ENCODE measurements around the gene JAK1. TPM values are rescaled to one million over a fixed set of nuclear protein-coding genes. Genes with fewer than 3 reads are reported as not detected.

JAK1 gene
- total and polyA plus RNA-seq, 2 donors (not counting 3 experiments of a cell fraction or from before 2014, with no cell fraction given): 68.8 to 177 TPM

DNA sequence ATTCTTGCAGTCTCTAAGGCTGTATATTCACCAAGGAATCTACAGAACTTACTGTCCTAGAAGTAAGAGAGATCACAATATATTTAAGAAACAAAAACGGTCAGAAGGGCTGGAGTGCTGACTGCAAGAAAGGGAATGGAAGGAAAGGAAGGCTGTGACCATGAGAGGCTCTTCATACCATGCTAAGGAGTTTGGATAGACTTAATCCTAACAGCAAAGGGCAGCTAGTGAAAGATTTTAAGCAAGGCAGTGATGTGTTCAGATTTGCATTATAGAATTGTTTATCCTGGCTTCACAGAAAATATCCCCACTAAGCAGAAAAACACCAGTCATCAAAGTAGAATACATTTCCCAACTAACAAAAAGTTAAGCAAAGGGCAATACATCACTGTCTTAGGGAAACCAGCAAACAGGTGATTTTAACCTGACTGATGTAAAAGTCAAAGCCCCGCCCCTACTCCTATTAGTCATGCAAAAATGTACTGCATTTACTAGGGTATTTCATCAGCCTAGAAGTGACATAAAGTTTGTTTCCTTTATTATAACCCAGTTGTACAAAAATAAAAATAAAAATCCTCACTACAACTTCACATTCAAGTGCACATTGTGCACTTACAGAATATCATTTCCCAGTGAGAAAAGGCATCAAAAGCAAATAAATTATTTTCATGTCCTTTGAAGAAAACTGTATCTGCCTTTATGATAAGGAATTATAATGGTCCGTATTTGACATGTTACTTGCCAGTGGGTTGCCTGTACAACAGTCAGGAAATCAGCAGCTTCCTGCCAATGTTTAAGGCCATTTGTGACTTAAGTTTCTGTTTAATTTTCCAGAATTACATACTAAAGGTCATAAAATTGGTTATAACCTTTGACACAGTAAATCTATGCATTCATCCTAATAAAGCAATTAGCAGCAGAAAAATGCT lies 17.2 kb downstream of the JAK1 start:
- H3K4me1 ChIP-seq (ENCODE audit: control insufficient read depth, extremely low read depth, insufficient read depth, low read length): peaks cover 27% of the 10 kb centered on the region
- intact Hi-C loops (cut with micrococcal nuclease): no loop called here
- H3K27ac ChIP-seq (ENCODE audit: insufficient read depth, low read depth, low read length): peak overlapping the region; percentile 19
- no peaks in the 10 kb centered on the region for H3K36me3 ChIP-seq (ENCODE audit: control insufficient read depth in 2 of 2, extremely low read depth in 1 of 2, insufficient read depth in 2 of 2, low read length in 2 of 2)
- FAIRE-seq: peak; percentile 73
- BruUV-seq (replicated peaks): no TSS peak
- no peak overlapping the region for H2AFZ ChIP-seq (ENCODE audit: low read depth, low read length)
- POLR2A ChIA-PET: no interaction called here
- H3K9me3 ChIP-seq (replicated peaks; ENCODE audit: control insufficient read depth, insufficient read depth, low read length): no peaks in the 10 kb centered on the region
- no peaks in the 10 kb centered on the region for H3K27me3 ChIP-seq (ENCODE audit: control insufficient read depth in 2 of 2, insufficient read depth in 2 of 2, low read length in 2 of 2)
- TF ChIP-seq POLR2A (IDR thresholded peaks at IDR 0.05; ENCODE audit: low read depth, low read length) (no peak), GATA2 (IDR thresholded peaks at IDR 0.05; ENCODE audit: insufficient read depth, insufficient read length, low read depth, low read length) (no peak), EZH2 (IDR thresholded peaks at IDR 0.05; ENCODE audit: borderline replicate concordance, low read depth, low read length, severe bottlenecking) (no peak), FOS (IDR thresholded peaks at IDR 0.05; ENCODE audit: borderline replicate concordance, insufficient read depth, low read length) (no peak), MYC (IDR thresholded peaks at IDR 0.05; ENCODE audit: low read depth, low read length) (no peak), JUN (IDR thresholded peaks at IDR 0.05; ENCODE audit: borderline replicate concordance, insufficient read depth, insufficient read length, low read depth) (no peak), POLR2AphosphoS5 (IDR thresholded peaks at IDR 0.05; ENCODE audit: insufficient read depth, low read depth, low read length) (no peak)
- TF ChIP-seq, protein P1, sequence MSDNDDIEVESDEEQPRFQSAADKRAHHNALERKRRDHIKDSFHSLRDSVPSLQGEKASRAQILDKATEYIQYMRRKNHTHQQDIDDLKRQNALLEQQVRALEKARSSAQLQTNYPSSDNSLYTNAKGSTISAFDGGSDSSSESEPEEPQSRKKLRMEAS (IDR thresholded peaks at IDR 0.05; ENCODE audit: insufficient read depth, insufficient read length): no peak
- TF ChIP-seq, protein P2, sequence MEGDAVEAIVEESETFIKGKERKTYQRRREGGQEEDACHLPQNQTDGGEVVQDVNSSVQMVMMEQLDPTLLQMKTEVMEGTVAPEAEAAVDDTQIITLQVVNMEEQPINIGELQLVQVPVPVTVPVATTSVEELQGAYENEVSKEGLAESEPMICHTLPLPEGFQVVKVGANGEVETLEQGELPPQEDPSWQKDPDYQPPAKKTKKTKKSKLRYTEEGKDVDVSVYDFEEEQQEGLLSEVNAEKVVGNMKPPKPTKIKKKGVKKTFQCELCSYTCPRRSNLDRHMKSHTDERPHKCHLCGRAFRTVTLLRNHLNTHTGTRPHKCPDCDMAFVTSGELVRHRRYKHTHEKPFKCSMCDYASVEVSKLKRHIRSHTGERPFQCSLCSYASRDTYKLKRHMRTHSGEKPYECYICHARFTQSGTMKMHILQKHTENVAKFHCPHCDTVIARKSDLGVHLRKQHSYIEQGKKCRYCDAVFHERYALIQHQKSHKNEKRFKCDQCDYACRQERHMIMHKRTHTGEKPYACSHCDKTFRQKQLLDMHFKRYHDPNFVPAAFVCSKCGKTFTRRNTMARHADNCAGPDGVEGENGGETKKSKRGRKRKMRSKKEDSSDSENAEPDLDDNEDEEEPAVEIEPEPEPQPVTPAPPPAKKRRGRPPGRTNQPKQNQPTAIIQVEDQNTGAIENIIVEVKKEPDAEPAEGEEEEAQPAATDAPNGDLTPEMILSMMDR (IDR thresholded peaks at IDR 0.05; ENCODE audit: extremely low read depth in 1 of 2, insufficient read depth in 1 of 2, low read depth in 1 of 2, low read length in 2 of 2): no peak
- H3K4me3 ChIP-seq (replicated peaks in 1 of 3; ENCODE audit: insufficient read depth in 1 of 3, low read depth in 1 of 3, low read length in 3 of 3): no peak overlapping the region
- peak overlapping the region; percentile 68 for H3K4me2 ChIP-seq (ENCODE audit: insufficient read depth, low read length)
- peaks cover 93% of the 10 kb centered on the region for H3K79me2 ChIP-seq (ENCODE audit: control insufficient read depth, insufficient read depth, low read length)
- no peaks in the 10 kb centered on the region for H3K9me1 ChIP-seq (replicated peaks; ENCODE audit: control insufficient read depth, extremely low read depth, insufficient read depth, low read length)
- H4K20me1 ChIP-seq (replicated peaks; ENCODE audit: control insufficient read depth, extremely low read depth, insufficient read depth, low read length): peaks cover 13% of the 10 kb centered on the region
- CTCF ChIA-PET: interaction anchor here (0.7 to 1.2 kb wide), 6 partner anchors 9 to 88 kb away, joined by 3 to 8 read pairs (median 4); no protein-coding TSS in a partner anchor
- dilution Hi-C loops (cut with MboI; ENCODE audit: extremely low pct_ligation_motif_present, low sequenced_read_pairs): no loop called here
- DNase-seq (ENCODE audit: low read depth, low spot score): peak; percentile 66
- no peak overlapping the region for H3K9ac ChIP-seq (replicated peaks; ENCODE audit: extremely low read depth, insufficient read depth, low read length)

All from endothelial cell of umbilical vein (primary cell).